ENCODE data around the gene CCNK. TPM values are rescaled to one million over a fixed set of nuclear protein-coding genes. Genes with fewer than 3 reads are reported as not detected.

The CCNK gene
- total and polyA plus RNA-seq, 2 of the 13 experiments (the other 11 are each of a cell fraction or from before 2014, with no cell fraction given): 4.9 to 9.7 TPM

- Histone ChIP-seq H3K9me3 (ENCODE audit: low read length) (no peaks in the 10 kb centered on the region), H3K9ac (ENCODE audit: insufficient read depth, low read depth, low read length) (no peak overlapping the region), H2AFZ (ENCODE audit: low read length) (no peak overlapping the region), H3K79me2 (ENCODE audit: insufficient read depth, low read length) (peaks cover 68% of the 10 kb centered on the region), H3K27ac (ENCODE audit: extremely low read length, insufficient read depth, low read length) (no peak overlapping the region), H3K4me2 (ENCODE audit: low read depth, low read length) (no peak overlapping the region), H3K4me3 (replicated peaks in 1 of 3; ENCODE audit: insufficient read depth in 1 of 3, low read depth in 2 of 3, low read length in 3 of 3) (no peak overlapping the region), H3K36me3 (replicated peaks in 1 of 2; ENCODE audit: control insufficient read depth in 1 of 2, insufficient read depth in 2 of 2, low read length in 2 of 2) (peaks cover 2 to 18% of the 10 kb centered on the region in 2 experiments; a peak in 4 of 5 replicates), H3K4me1 (ENCODE audit: insufficient read depth, low read length) (peaks cover 34% of the 10 kb centered on the region), H3K27me3 (ENCODE audit: control insufficient read depth in 1 of 2, insufficient read depth in 2 of 2, low read length in 2 of 2) (no peaks in the 10 kb centered on the region), H4K20me1 (ENCODE audit: insufficient read depth, low read length) (peaks cover 5% of the 10 kb centered on the region)
- no TSS peak for BruUV-seq (replicated peaks)
- intact Hi-C loops (cut with micrococcal nuclease; ENCODE audit: unreplicated experiment) (no loop called here), in situ Hi-C loops (cut with HindIII; ENCODE audit: extremely low pct_ligation_motif_present, low pct_unique_long_range_greater_than_20kb) (no loop called here)
- ChIA-PET CTCF (ENCODE audit: low intra/inter-chr PET ratio, low total read pairs) (no interaction called here), POLR2A (interaction anchor here (0.8 kb wide), 1 partner anchor 13 kb away, joined by 5 read pairs; the partner anchor contains the start of genes CCNK and SETD3)
- DNase-seq (ENCODE audit: low spot score) (no peak), ATAC-seq (peak; percentile 42; the same call in 2 of the 3 replicates), FAIRE-seq (no peak)
- WGBS (ENCODE audit: low lambda C conversion rate): 94% methylated on average over 4 of the region's 4 CpGs
- TF ChIP-seq MLX (CRISPR knock-in tag; IDR thresholded peaks at IDR 0.05) (no peak), GLI4 (CRISPR knock-in tag; IDR thresholded peaks at IDR 0.05; ENCODE audit: borderline replicate concordance) (no peak), ZNF326 (CRISPR knock-in tag; IDR thresholded peaks at IDR 0.05; ENCODE audit: borderline replicate concordance) (no peak), CTCF (CRISPR knock-in tag; IDR thresholded peaks at IDR 0.05) (no peak), IRF2 (CRISPR knock-in tag; IDR thresholded peaks at IDR 0.05) (no peak), ZNF562 (CRISPR knock-in tag; IDR thresholded peaks at IDR 0.05; ENCODE audit: borderline replicate concordance) (no peak), PHF21A (CRISPR knock-in tag; IDR thresholded peaks at IDR 0.05) (no peak), CBX5 (CRISPR knock-in tag; IDR thresholded peaks at IDR 0.05; ENCODE audit: borderline replicate concordance) (no peak), TCF7 (IDR thresholded peaks at IDR 0.05; ENCODE audit: low read depth) (no peak), SOX13 (IDR thresholded peaks at IDR 0.05) (no peak), SOX13 (CRISPR knock-in tag; conservative IDR thresholded peaks at IDR 0.05 in 1 of 2, IDR thresholded peaks at IDR 0.05 in 1 of 2) (no peak)
- TF ChIP-seq, protein P1, sequence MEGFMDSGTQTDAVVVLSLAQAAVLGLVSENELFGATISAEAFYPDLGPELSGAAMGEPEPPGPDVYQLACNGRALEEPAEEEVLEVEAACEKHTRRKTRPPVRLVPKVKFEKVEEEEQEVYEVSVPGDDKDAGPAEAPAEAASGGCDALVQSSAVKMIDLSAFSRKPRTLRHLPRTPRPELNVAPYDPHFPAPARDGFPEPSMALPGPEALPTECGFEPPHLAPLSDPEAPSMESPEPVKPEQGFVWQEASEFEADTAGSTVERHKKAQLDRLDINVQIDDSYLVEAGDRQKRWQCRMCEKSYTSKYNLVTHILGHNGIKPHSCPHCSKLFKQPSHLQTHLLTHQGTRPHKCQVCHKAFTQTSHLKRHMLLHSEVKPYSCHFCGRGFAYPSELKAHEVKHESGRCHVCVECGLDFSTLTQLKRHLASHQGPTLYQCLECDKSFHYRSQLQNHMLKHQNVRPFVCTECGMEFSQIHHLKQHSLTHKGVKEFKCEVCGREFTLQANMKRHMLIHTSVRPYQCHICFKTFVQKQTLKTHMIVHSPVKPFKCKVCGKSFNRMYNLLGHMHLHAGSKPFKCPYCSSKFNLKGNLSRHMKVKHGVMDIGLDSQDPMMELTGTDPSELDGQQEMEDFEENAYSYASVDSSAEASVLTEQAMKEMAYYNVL (CRISPR knock-in tag; IDR thresholded peaks at IDR 0.05; ENCODE audit: borderline replicate concordance): no peak
- TF ChIP-seq, protein P2, sequence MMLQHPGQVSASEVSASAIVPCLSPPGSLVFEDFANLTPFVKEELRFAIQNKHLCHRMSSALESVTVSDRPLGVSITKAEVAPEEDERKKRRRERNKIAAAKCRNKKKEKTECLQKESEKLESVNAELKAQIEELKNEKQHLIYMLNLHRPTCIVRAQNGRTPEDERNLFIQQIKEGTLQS (CRISPR knock-in tag; IDR thresholded peaks at IDR 0.05): no peak
- TF ChIP-seq, protein P3, sequence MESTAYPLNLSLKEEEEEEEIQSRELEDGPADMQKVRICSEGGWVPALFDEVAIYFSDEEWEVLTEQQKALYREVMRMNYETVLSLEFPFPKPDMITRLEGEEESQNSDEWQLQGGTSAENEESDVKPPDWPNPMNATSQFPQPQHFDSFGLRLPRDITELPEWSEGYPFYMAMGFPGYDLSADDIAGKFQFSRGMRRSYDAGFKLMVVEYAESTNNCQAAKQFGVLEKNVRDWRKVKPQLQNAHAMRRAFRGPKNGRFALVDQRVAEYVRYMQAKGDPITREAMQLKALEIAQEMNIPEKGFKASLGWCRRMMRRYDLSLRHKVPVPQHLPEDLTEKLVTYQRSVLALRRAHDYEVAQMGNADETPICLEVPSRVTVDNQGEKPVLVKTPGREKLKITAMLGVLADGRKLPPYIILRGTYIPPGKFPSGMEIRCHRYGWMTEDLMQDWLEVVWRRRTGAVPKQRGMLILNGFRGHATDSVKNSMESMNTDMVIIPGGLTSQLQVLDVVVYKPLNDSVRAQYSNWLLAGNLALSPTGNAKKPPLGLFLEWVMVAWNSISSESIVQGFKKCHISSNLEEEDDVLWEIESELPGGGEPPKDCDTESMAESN (CRISPR knock-in tag; conservative IDR thresholded peaks at IDR 0.05): no peak
- TF ChIP-seq, protein P4, sequence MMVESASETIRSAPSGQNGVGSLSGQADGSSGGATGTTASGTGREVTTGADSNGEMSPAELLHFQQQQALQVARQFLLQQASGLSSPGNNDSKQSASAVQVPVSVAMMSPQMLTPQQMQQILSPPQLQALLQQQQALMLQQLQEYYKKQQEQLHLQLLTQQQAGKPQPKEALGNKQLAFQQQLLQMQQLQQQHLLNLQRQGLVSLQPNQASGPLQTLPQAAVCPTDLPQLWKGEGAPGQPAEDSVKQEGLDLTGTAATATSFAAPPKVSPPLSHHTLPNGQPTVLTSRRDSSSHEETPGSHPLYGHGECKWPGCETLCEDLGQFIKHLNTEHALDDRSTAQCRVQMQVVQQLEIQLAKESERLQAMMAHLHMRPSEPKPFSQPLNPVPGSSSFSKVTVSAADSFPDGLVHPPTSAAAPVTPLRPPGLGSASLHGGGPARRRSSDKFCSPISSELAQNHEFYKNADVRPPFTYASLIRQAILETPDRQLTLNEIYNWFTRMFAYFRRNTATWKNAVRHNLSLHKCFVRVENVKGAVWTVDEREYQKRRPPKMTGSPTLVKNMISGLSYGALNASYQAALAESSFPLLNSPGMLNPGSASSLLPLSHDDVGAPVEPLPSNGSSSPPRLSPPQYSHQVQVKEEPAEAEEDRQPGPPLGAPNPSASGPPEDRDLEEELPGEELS (CRISPR knock-in tag; IDR thresholded peaks at IDR 0.05): no peak
Observed at GRCh38 chr14:99468081-99468480, 13.1 kb upstream of the CCNK start.

All from HepG2 (cell line).